ENCODE data around the gene GRIK2.
A peak's percentile ranks its signal among the peaks of the same experiment; 100 is the strongest.

The GRIK2 gene

DNA sequence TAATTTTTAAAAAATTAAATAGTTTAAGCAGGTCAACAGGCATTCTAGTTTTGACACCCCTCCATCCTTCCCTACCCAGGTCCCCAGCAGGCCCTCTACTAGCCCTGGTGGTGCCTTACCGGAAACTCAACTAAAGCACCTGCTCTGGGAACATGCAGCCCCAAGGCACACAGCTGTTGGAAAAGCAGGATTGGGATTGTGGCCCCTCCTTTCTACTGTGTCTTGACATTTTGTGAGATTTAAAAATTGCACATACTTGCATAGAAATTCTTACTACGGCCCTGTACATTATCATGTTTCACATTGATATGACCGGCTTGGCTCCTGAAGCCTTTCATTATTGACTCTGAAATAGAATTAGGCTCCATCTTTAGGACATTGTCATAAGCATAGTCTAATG is 423.2 kb downstream of the GRIK2 start:
- DNase-seq, result no peak

DNA sequence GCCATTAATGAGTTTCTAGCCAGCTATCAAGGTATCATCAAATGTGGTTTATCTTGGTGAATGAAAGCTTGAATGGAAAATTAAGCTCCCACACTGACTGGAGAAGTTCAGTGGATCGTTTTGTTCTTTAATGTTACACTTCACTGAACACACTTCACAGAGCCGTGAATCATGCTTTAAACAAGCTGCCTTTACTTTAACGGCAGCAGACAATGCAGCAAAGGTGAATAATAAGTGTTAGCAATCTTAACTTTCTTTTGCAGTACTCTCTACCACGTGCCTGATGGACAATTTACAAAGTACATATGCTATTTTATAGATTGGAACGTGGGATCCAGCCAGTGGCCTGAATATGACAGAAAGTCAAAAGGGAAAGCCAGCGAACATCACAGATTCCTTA is 424.5 kb downstream of the GRIK2 start:
- DNase-seq, result no peak

DNA sequence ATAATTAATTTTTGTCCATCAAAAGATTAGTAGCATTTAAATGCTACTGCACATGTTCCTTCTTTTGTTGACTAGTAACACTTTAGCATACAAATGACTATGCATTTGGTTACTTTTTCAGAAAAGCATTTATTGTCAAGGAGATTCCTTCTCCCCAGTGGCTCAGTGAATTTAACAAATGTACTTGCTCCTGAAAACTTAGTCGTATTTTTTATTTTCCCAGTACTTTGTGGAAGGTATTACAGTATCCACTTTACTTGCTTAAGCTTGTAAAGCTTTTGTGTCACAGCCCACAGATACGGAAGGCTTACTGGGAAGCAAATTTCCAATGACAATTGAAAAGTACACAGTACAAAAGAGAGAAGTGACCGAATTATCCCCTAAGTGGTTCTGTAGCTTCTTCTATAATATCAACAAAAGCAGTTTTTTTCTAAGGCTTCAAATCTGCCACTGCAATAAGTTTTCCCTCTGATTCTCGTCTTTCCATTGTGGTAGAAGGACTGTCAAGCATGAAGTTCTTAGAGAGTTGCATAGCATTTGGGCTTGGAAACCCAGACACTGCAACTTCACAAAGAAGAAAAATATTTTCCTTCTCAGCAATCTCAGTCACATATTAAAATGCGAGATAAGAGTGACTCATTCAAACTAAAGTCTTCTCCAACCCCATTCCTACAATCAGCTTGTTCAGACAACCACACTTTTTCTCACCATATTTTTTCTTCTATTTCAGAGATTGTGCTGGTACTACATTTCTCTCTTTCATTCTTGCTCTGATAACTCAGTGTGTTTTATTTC is 431.2 kb downstream of the GRIK2 start:
- DNase-seq, result no peak

DNA sequence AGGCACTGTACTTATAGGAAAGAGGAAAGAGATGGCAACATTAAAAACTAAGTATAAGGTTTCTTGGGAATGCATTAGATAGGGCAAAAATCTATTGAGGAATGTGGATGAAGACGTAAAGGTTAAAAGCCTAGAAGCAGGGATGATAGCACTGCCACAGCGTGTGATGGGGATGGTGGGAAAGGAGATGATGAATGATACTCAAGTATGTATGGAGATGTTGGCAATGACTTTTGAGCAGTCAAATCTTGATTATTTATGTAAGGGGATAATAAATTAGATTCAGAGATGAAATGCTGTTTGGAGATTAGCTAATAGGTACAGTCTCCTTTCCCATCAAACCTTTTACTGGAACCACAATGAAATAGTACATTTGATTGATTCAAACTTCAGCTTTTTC is 432.8 kb downstream of the GRIK2 start:
- no peak for DNase-seq

- no peak for DNase-seq
Measured at GRCh38 chr6:101826678-101827077, 433.2 kb downstream of the GRIK2 start.

DNA sequence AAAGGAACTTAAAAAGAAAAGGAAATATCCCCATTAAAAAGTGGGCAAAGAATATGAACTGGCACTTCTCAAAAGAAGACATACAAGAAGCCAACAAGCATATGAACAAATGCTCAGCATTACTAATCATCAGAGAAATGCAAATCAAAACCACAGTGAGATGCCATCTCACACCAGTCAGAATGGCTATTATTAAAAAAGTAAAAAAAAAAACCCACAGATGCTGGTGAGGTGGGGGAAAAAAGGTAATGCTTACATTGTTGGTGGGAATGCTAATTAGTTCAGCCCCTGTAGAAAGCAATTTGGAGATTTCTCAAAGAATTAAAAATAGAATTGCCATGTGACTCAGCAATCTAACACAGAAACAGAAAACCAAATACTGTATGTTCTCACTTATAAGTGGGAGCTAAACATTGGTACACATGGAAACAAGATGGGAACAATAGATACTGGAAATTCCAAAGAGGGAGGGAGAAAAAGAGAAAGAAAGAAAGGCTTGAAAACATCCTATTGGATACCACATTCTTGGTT is 437.1 kb downstream of the GRIK2 start:
- no peak for DNase-seq

DNA sequence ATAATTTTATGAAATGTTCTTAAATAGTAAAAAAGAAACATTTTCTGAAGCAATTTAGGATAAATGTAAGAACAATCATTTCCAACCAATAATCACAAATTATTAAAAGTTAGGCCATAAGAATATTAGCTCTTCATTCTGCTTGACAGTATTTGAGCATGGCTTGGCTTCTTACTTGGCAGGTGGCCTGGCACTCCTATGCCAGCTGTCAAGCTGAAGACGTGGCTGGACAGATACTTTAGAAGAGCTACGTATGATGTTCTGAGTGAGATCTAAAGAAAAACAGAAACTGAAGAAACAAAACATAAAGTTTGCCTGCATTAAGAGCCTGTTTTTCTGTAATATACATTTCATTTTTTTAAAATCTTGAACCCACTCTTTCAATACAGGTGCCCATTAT is 438.9 kb downstream of the GRIK2 start:
- DNase-seq, result no peak

DNA sequence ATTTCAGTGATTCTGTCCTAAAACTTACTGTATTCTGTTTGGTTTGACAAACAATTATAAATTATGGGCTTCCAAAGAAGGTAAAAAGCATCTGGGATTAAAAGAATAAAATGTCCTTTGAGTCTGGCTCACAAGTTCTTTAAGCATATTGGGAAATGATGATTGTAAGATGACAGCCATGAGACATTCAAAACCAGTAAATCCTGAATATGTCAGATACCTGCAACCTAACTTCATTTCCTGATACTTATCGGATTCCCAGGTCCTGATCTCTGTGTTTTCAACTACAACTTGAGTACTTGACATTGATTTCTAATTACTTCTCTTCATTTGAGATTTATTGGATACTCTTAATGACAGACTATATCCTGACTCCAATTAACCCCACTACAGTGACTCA is 446.6 kb downstream of the GRIK2 start:
- DNase-seq, result no peak

- no peak for DNase-seq
Measured at GRCh38 chr6:101845172-101845571, 451.7 kb downstream of the GRIK2 start.

DNA sequence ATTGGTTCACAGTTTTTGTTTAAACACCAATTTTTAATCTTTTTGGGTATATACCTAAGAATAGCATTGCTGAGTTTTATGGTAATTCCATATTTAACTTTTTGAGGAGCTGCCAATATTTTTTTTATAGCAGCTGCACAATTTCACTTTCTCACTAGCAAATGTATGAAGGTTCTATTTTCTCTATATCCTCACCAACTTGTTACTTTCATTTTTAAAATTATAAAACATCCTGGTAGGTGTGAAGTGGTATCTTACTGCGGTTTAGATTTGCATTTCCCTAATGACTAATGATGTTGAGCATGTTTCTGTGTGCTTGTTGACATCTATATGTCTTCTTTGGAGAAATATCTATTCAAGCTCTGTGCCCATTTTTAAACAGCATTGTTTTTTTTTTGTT is 452.1 kb downstream of the GRIK2 start:
- DNase-seq, result peak in 1 of 2 donors; percentile 45

GRCh38 chr6:101847690-101848089 is 454.2 kb downstream of the GRIK2 start:
- no peak for DNase-seq

- DNase-seq, result no peak
Measured at GRCh38 chr6:101851911-101852310, 458.4 kb downstream of the GRIK2 start.

GRCh38 chr6:101853231-101854085 is 459.9 kb downstream of the GRIK2 start:
- no peak for DNase-seq

DNA sequence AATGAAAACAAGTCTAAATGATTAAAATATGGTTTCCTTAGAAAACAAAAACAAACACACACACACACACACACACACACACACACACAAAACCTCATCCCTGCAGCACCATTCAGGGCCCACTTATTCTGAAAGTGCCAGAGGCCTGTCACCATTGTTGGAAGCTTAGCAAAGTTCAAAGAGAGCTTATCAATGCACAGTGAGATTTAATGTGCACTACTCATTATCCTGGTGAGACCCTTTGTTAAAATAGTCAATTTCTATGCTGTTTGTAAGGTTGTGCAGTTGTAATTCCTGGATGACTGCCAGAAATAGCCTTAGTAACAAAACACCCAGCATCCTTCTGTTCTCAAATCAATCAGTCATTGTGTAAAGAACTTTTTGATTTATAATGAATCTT is 482.9 kb downstream of the GRIK2 start:
- no peak for DNase-seq

GRCh38 chr6:101878554-101879276 is 485.2 kb downstream of the GRIK2 start:
- no peak for DNase-seq

- no peak for DNase-seq
Measured at GRCh38 chr6:101879782-101880181, 486.3 kb downstream of the GRIK2 start.

- no peak for DNase-seq
Measured at GRCh38 chr6:101883505-101883904, 490.0 kb downstream of the GRIK2 start.

GRCh38 chr6:101887532-101887931 is 494.0 kb downstream of the GRIK2 start:
- DNase-seq, result no peak

DNA sequence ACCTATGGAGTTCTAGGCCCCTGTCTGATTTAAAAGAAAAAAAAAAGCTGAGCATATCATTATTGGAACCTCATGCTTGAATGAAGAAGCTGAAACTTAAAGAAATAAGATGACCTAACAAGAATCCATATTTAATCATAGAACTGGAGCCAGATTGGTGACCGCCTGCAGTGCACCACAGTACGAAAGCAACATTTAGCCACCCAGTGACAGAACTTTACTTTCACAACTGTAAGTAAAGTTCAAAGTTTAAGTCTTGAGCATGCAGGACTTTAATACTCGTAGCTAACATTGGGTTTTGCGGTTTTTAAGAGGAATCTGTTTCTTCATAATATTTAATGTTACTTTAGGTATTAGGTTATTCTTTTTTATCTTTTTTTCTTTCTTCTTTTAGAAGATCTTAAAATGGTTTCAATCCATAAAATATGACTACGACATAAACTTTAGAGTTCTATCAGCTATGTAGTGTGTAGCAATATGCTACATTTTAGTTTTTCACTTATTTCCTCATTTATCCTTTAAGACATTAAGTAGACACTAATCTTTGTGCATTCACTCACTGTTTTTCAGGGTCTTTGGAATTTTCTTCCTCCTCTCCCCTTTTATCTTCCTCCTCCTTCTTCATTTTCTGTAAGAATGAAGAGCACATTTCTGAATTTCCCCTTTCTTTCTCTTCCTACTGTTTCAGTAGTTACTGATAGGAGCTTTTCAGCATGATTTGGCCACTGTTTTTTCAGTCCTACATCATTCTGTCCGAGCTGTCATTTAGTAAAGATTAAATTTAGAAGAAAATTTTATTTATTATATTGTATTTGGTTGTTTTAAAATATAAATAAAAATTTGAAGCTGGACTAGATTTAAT is 514.1 kb downstream of the GRIK2 start:
- no peak for DNase-seq

GRCh38 chr6:101909366-101909765 is 515.9 kb downstream of the GRIK2 start:
- DNase-seq, result no peak

DNA sequence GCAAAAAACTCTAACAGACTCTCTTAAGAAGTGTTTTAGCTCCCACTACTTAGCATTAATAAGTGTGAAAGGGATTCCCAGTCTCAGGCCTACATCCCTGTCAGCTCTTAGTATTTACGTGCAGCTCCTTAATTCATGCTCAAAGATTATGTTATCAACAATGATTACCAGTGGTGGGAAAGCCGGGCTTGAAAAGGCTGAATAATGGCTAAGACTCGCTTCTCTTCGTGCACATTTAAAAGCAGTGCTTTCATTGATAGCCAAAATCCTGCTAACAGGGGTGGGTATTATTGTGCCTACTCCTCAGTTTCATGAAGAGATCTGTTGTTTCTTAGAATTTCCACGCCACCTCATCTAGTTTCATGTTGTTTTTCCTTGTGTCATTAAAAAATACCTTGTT is 518.8 kb downstream of the GRIK2 start:
- DNase-seq, result no peak

DNA sequence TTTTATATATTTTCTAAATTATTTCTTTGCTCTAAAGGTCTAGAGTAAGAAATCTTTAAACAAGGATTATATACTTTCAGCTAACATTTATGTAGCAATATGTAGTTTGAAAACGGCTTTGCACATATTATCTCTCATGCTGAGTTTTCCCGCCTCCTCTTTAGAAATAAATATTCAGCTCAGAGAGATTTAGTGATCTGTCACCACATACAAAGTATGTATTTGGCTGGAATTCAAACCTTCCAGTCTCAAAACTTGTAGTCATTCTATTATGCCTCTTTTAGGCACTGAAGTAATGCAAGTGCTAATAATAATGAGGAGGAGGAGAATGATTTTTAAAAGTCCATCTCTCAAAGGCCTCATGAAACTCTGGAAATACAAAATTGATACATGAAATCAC is 525.0 kb downstream of the GRIK2 start:
- DNase-seq, result no peak
